ELF-1 (cell line): ENCODE data around the gene IFIT1.
"Not testable (repeated sequence)": the region's sequence is repeated elsewhere in the genome, so short reads cannot be mapped to it uniquely, and the experiment has no call there.

Source experiments
- DNase-seq: peaks from one replicate; pipeline ENCODE4 v3.0.0-alpha.2; 2016; ENCODE audit warnings: low read depth, low spot score

The IFIT1 gene

GRCh38 chr10:89398003-89398749 lies 5.8 kb downstream of the IFIT1 start:
- peak; percentile 35 for DNase-seq

GRCh38 chr10:89399956-89400355 lies 7.5 kb downstream of the IFIT1 start:
- DNase-seq = no peak

- no peak for DNase-seq
These were observed 10.6 kb downstream of the IFIT1 start for GRCh38 chr10:89403043-89403442.

- no peak for DNase-seq
These were observed 12.0 kb downstream of the IFIT1 start for GRCh38 chr10:89404104-89405047.

GRCh38 chr10:89406178-89406577 lies 13.8 kb downstream of the IFIT1 start:
- DNase-seq = not testable (repeated sequence)

- DNase-seq = not testable (repeated sequence)
These were observed 15.4 kb downstream of the IFIT1 start for GRCh38 chr10:89407792-89408191.

- not testable (repeated sequence) for DNase-seq
These were observed 16.9 kb downstream of the IFIT1 start for GRCh38 chr10:89409282-89409681.

GRCh38 chr10:89410551-89410950 lies 18.1 kb downstream of the IFIT1 start:
- not testable (repeated sequence) for DNase-seq

GRCh38 chr10:89411135-89411534 lies 18.7 kb downstream of the IFIT1 start:
- DNase-seq = not testable (repeated sequence)

- not testable (repeated sequence) for DNase-seq
These were observed 19.9 kb downstream of the IFIT1 start for GRCh38 chr10:89412276-89412675.

GRCh38 chr10:89413398-89413912 lies 21.0 kb downstream of the IFIT1 start:
- no peak for DNase-seq

GRCh38 chr10:89414146-89414878 lies 21.9 kb downstream of the IFIT1 start, which contains the start of gene IFIT5:
IFIT5 (plus strand) TSS chr10:89414568; CDS start chr10:89414799, 231 bp downstream.
- peak; percentile 90 for DNase-seq

- peak; percentile 69 for DNase-seq
These were observed 22.7 kb downstream of the IFIT1 start for GRCh38 chr10:89414879-89415821.

- DNase-seq = no peak
These were observed 24.0 kb downstream of the IFIT1 start for GRCh38 chr10:89416465-89416864.

- DNase-seq = no peak
These were observed 27.1 kb downstream of the IFIT1 start for GRCh38 chr10:89419548-89419947.

GRCh38 chr10:89421018-89421476 lies 28.6 kb downstream of the IFIT1 start:
- no peak for DNase-seq

GRCh38 chr10:89425000-89425399 lies 32.6 kb downstream of the IFIT1 start:
- DNase-seq = no peak

GRCh38 chr10:89426230-89426868 lies 33.9 kb downstream of the IFIT1 start:
- peak; percentile 32 for DNase-seq

- DNase-seq = no peak
These were observed 35.2 kb downstream of the IFIT1 start for GRCh38 chr10:89427629-89428028.

- no peak for DNase-seq
These were observed 36.5 kb downstream of the IFIT1 start for GRCh38 chr10:89428877-89429276.
